ENCODE data around the gene GRSF1.

DNA sequence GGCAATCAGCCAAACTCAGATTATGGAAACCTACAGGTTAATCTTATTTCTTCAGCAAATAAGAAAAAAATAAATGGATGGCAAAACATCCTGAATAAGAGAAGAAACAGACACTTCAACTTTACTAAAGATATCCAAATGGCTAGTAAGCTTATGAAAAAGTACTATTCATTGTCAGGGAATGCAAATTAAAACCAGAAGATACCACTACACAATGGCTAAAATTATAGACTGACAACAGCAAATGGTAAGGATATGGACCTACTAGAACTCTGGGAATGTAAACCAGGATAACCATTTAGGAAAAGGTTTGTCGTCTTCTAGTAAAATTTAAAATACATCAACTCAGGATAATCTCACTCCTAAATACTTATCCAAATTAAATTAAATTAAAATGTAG is 24.3 kb downstream of the GRSF1 start:
- TF ChIP-seq, protein P1, sequence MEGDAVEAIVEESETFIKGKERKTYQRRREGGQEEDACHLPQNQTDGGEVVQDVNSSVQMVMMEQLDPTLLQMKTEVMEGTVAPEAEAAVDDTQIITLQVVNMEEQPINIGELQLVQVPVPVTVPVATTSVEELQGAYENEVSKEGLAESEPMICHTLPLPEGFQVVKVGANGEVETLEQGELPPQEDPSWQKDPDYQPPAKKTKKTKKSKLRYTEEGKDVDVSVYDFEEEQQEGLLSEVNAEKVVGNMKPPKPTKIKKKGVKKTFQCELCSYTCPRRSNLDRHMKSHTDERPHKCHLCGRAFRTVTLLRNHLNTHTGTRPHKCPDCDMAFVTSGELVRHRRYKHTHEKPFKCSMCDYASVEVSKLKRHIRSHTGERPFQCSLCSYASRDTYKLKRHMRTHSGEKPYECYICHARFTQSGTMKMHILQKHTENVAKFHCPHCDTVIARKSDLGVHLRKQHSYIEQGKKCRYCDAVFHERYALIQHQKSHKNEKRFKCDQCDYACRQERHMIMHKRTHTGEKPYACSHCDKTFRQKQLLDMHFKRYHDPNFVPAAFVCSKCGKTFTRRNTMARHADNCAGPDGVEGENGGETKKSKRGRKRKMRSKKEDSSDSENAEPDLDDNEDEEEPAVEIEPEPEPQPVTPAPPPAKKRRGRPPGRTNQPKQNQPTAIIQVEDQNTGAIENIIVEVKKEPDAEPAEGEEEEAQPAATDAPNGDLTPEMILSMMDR (IDR thresholded peaks at IDR 0.05): no peak
- no peak for TF ChIP-seq EZH2 (IDR thresholded peaks at IDR 0.05; ENCODE audit: borderline replicate concordance, insufficient read depth, low read depth, low read length, poor library complexity, severe bottlenecking)

Data from B cell (primary cell).